IPS-18a (cell line): ENCODE results near the gene GRM4.
A peak's percentile ranks its signal among the peaks of the same experiment; 100 is the strongest.

ENCODE experiments used
- H3K27ac ChIP-seq: one replicate; pipeline ENCODE4 v1.5.1; 2013; ENCODE audit warnings: low read length
- H3K27me3 ChIP-seq: one replicate; pipeline ENCODE4 v1.6.1; 2013; ENCODE audit warnings: mild to moderate bottlenecking, low read length; ENCODE audit not compliant: control insufficient read depth, insufficient read depth
- H3K36me3 ChIP-seq: one replicate; pipeline ENCODE4 v1.6.1; 2013; ENCODE audit warnings: low read depth, low read length; ENCODE audit not compliant: control insufficient read depth
- H3K4me1 ChIP-seq: one replicate; pipeline ENCODE4 v1.6.1; 2013; ENCODE audit warnings: low read depth, low read length; ENCODE audit not compliant: control insufficient read depth
- H3K4me3 ChIP-seq: one replicate; pipeline ENCODE4 v1.5.1; 2013; ENCODE audit warnings: low read length
- H3K9ac ChIP-seq: one replicate; pipeline ENCODE4 v1.6.1; 2013; ENCODE audit warnings: mild to moderate bottlenecking, low read length, moderate library complexity
- H3K9me3 ChIP-seq: one replicate; pipeline ENCODE4 v1.6.1; 2013; ENCODE audit warnings: low read depth, low read length; ENCODE audit not compliant: control insufficient read depth

Gene GRM4

GRCh38 chr6:33981421-33981820 is 164.5 kb downstream of the GRM4 start:
- Histone ChIP-seq H3K4me1 (peaks cover 4% of the 10 kb centered on the region), H3K9ac (no peak overlapping the region), H3K9me3 (no peaks in the 10 kb centered on the region), H3K4me3 (no peak overlapping the region), H3K27me3 (peaks cover 12% of the 10 kb centered on the region), H3K36me3 (no peaks in the 10 kb centered on the region), H3K27ac (no peak overlapping the region)

- Histone ChIP-seq H3K27ac (no peak overlapping the region), H3K27me3 (peaks cover 20% of the 10 kb centered on the region)
Measured at GRCh38 chr6:33980176-33981175, 165.4 kb downstream of the GRM4 start.

GRCh38 chr6:33979750-33980149 is 166.1 kb downstream of the GRM4 start:
- no peak overlapping the region for H3K4me3 ChIP-seq
- no peaks in the 10 kb centered on the region for H3K9me3 ChIP-seq
- H3K4me1 ChIP-seq: peaks cover under 1% of the 10 kb centered on the region
- no peak overlapping the region for H3K27ac ChIP-seq
- H3K27me3 ChIP-seq: peaks cover 20% of the 10 kb centered on the region
- H3K36me3 ChIP-seq: no peaks in the 10 kb centered on the region
- no peak overlapping the region for H3K9ac ChIP-seq

More at GRCh38 chr6:33980176-33981175, 165.4 kb downstream of the GRM4 start:
- no peak overlapping the region for H3K9ac ChIP-seq
- H3K4me1 ChIP-seq: peaks cover 4% of the 10 kb centered on the region
- H3K9me3 ChIP-seq: no peaks in the 10 kb centered on the region
- H3K36me3 ChIP-seq: no peaks in the 10 kb centered on the region
- H3K4me3 ChIP-seq: no peak overlapping the region

GRCh38 chr6:33978412-33979150 is 167.3 kb downstream of the GRM4 start:
- Histone ChIP-seq H3K4me1 (peaks cover 4% of the 10 kb centered on the region), H3K9me3 (no peaks in the 10 kb centered on the region), H3K36me3 (no peaks in the 10 kb centered on the region), H3K4me3 (no peak overlapping the region), H3K9ac (no peak overlapping the region), H3K27me3 (peaks cover 20% of the 10 kb centered on the region), H3K27ac (no peak overlapping the region)

- Histone ChIP-seq H3K36me3 (no peaks in the 10 kb centered on the region), H3K4me1 (peaks cover 4% of the 10 kb centered on the region), H3K9ac (no peak overlapping the region), H3K27me3 (peaks cover 20% of the 10 kb centered on the region), H3K9me3 (no peaks in the 10 kb centered on the region), H3K27ac (no peak overlapping the region), H3K4me3 (no peak overlapping the region)
Measured at GRCh38 chr6:33977606-33978411, 168.1 kb downstream of the GRM4 start.

GRCh38 chr6:33976437-33977360 is 169.2 kb downstream of the GRM4 start:
- H3K27ac ChIP-seq: no peak overlapping the region
- H3K27me3 ChIP-seq: peaks cover 20% of the 10 kb centered on the region
- H3K9ac ChIP-seq: no peak overlapping the region
- peaks cover 4% of the 10 kb centered on the region for H3K4me1 ChIP-seq
- no peaks in the 10 kb centered on the region for H3K36me3 ChIP-seq
- H3K9me3 ChIP-seq: no peaks in the 10 kb centered on the region
- H3K4me3 ChIP-seq: peak overlapping the region; percentile 63

- Histone ChIP-seq H3K27me3 (peaks cover 20% of the 10 kb centered on the region), H3K27ac (no peak overlapping the region), H3K9ac (no peak overlapping the region), H3K4me1 (peaks cover 4% of the 10 kb centered on the region), H3K9me3 (no peaks in the 10 kb centered on the region), H3K4me3 (peak overlapping the region; percentile 63), H3K36me3 (no peaks in the 10 kb centered on the region)
Measured at GRCh38 chr6:33975661-33976436, 170.0 kb downstream of the GRM4 start.

- Histone ChIP-seq H3K4me1 (peaks cover 4% of the 10 kb centered on the region), H3K27ac (no peak overlapping the region), H3K36me3 (no peaks in the 10 kb centered on the region), H3K9ac (no peak overlapping the region), H3K9me3 (no peaks in the 10 kb centered on the region), H3K27me3 (peaks cover 20% of the 10 kb centered on the region), H3K4me3 (no peak overlapping the region)
Measured at GRCh38 chr6:33974471-33974870, 171.4 kb downstream of the GRM4 start.

- H3K27ac ChIP-seq: no peak overlapping the region
- no peaks in the 10 kb centered on the region for H3K9me3 ChIP-seq
- H3K4me3 ChIP-seq: no peak overlapping the region
- no peaks in the 10 kb centered on the region for H3K36me3 ChIP-seq
- peaks cover 4% of the 10 kb centered on the region for H3K4me1 ChIP-seq
- H3K27me3 ChIP-seq: peaks cover 20% of the 10 kb centered on the region
- no peak overlapping the region for H3K9ac ChIP-seq
Measured at GRCh38 chr6:33974030-33974429, 171.9 kb downstream of the GRM4 start.

GRCh38 chr6:33971580-33971979 is 174.3 kb downstream of the GRM4 start:
- Histone ChIP-seq H3K27ac (no peak overlapping the region), H3K27me3 (peaks cover 10% of the 10 kb centered on the region), H3K9ac (no peak overlapping the region), H3K36me3 (no peaks in the 10 kb centered on the region), H3K4me1 (peaks cover 4% of the 10 kb centered on the region), H3K4me3 (no peak overlapping the region), H3K9me3 (no peaks in the 10 kb centered on the region)
